DOHH2 (cell line): ENCODE data around the gene EDC4.
"Not testable (repeated sequence)": the region's sequence is repeated elsewhere in the genome, so short reads cannot be mapped to it uniquely, and the experiment has no call there.

Source experiments
- H3F3A ChIP-seq: fragments of 200-600 bp; sonication (generic), shearing (Covaris generic); 2 replicates; pipeline ENCODE4 v1.6.0; 2016; ENCODE audit warnings: antibody characterized with exemption, mild to moderate bottlenecking; ENCODE audit not compliant: control insufficient read depth, insufficient read depth
- H3K27ac ChIP-seq: fragments of 200-600 bp; sonication (generic); 2 replicates; pipeline ENCODE4 v1.5.1; 2014; ENCODE audit warnings: low read depth, mild to moderate bottlenecking, low read length, moderate library complexity
- H3K27me3 ChIP-seq: fragments of 200-600 bp; sonication (generic); 2 replicates; pipeline ENCODE4 v1.6.1; 2014; ENCODE audit warnings: mild to moderate bottlenecking, low read length, mixed read lengths; ENCODE audit not compliant: control insufficient read depth
- H3K36me3 ChIP-seq: fragments of 200-600 bp; sonication (generic); 2 replicates; pipeline ENCODE4 v1.6.1; 2014; ENCODE audit warnings: mild to moderate bottlenecking, low read length, moderate library complexity, mixed read lengths; ENCODE audit not compliant: control insufficient read depth
- H3K4me1 ChIP-seq: fragments of 200-600 bp; sonication (generic); 2 replicates; pipeline ENCODE4 v1.6.1; 2014; ENCODE audit warnings: mild to moderate bottlenecking, low read length, mixed read lengths; ENCODE audit not compliant: control insufficient read depth
- H3K4me2 ChIP-seq: fragments of 200-600 bp; sonication (generic); 2 replicates; pipeline ENCODE4 v1.6.0; 2014; ENCODE audit warnings: mild to moderate bottlenecking, low read length, moderate library complexity
- H3K4me3 ChIP-seq: fragments of 200-600 bp; sonication (generic); 2 replicates; pipeline ENCODE4 v1.5.1; 2014; ENCODE audit warnings: mild to moderate bottlenecking, low read length, mixed read lengths
- H3K79me2 ChIP-seq: fragments of 200-600 bp; sonication (generic); 2 replicates; pipeline ENCODE4 v1.6.1; 2014; ENCODE audit warnings: mild to moderate bottlenecking, low read length, mixed read lengths; ENCODE audit not compliant: control insufficient read depth
- H3K9me2 ChIP-seq: fragments of 200-600 bp; sonication (generic); replicated peaks from 2 replicates; pipeline ENCODE4 v1.6.1; 2014; ENCODE audit warnings: mild to moderate bottlenecking, low read length, mixed read lengths; ENCODE audit not compliant: control insufficient read depth
- H3K9me3 ChIP-seq: fragments of 200-600 bp; sonication (generic); 2 replicates; pipeline ENCODE4 v1.6.1; 2014; ENCODE audit warnings: antibody characterized with exemption, low read length, mixed read lengths; ENCODE audit not compliant: control insufficient read depth, insufficient read depth
- H4K20me1 ChIP-seq: fragments of 200-600 bp; sonication (generic); 2 replicates; pipeline ENCODE4 v1.6.0; 2014; ENCODE audit warnings: low read depth, mild to moderate bottlenecking, antibody characterized with exemption, low read length, moderate library complexity; ENCODE audit not compliant: control insufficient read depth, insufficient read depth
- EZH2phosphoT487 ChIP-seq: fragments of 200-600 bp; sonication (generic); IDR thresholded peaks from 2 replicates; pipeline ENCODE4 v1.6.1; 2017; ENCODE audit warnings: borderline replicate concordance, mild to moderate bottlenecking, antibody characterized with exemption, low read length, moderate library complexity, mixed read lengths
- TF ChIP-seq, protein P1 (sequence below): fragments of 200-600 bp; sonication (generic); IDR thresholded peaks from one replicate; pipeline ENCODE4 v1.5.1; 2014; ENCODE audit warnings: antibody characterized with exemption, mild to moderate bottlenecking, low read depth, low read length; ENCODE audit not compliant: poor library complexity, severe bottlenecking

The EDC4 gene

DNA sequence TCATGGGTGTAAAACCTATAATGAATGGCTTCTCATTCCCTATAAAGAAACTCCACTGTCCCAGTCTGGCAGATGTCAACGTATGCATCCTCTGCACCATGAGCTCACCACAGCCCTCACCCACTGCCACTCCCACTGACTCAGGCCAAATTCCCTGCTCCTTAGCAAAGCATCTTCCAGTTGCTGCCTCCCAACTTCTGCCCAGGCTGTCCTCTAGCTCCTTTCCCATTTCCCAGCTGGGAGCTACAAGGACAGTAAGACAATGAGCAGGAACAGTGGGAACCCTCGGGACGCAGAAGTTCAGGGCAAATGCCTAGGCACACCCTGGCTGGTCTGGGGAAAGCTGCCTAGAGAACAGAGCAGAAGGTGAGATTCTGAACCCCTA, 39.8 kb upstream of the EDC4 start:
- TF ChIP-seq, protein P1, sequence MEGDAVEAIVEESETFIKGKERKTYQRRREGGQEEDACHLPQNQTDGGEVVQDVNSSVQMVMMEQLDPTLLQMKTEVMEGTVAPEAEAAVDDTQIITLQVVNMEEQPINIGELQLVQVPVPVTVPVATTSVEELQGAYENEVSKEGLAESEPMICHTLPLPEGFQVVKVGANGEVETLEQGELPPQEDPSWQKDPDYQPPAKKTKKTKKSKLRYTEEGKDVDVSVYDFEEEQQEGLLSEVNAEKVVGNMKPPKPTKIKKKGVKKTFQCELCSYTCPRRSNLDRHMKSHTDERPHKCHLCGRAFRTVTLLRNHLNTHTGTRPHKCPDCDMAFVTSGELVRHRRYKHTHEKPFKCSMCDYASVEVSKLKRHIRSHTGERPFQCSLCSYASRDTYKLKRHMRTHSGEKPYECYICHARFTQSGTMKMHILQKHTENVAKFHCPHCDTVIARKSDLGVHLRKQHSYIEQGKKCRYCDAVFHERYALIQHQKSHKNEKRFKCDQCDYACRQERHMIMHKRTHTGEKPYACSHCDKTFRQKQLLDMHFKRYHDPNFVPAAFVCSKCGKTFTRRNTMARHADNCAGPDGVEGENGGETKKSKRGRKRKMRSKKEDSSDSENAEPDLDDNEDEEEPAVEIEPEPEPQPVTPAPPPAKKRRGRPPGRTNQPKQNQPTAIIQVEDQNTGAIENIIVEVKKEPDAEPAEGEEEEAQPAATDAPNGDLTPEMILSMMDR = no peak
- TF ChIP-seq EZH2phosphoT487 = no peak
- H3K27ac ChIP-seq = no peak overlapping the region

DNA sequence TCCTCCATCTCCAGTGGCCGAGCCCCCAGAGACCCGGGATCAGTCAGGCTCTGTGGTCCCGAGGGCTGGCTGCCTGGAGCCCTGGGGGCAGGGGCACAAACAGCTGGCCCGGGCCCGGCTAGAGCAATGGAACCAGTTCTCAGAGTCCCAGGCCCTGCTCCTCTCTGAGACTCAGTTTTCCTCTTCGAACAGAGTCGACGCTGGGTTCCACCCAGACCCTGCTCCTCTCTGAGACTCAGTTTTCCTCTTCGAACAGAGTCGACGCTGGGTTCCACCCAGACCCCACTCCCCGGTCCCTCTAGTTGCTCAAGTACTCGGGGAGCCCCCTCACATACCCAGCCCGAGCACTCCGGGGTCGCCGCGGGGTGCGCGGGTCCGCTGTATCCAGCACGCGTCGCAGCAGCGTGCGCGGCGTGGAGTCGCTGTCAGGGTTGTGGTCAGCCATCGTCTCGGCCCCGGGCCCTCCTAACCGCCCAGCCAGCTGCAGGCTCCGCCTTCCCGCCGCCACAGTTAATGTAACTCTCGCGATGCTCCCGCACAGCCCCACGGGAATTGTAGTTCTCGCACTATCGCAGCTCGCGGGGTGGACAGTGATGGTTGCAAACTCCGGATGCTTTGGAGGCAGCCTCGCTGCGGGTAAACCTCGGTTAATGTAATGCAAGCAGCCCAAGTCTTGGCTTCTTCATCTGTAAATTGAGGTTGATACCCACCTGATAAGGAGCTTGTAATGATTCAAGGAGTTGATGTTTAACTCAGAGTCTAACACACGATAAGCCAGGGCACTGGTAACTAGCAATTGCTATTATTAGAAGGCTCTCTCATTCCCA, 39.2 kb upstream of the EDC4 start:
- Histone ChIP-seq H3K36me3 (peaks cover 30% of the 10 kb centered on the region), H3F3A (no peaks in the 10 kb centered on the region), H3K9me3 (no peaks in the 10 kb centered on the region), H4K20me1 (no peaks in the 10 kb centered on the region), H3K27ac (no peak overlapping the region), H3K9me2 (no peaks in the 10 kb centered on the region), H3K79me2 (peaks cover 13% of the 10 kb centered on the region), H3K4me2 (peak overlapping the region; percentile 94), H3K4me3 (peak overlapping the region; percentile 78), H3K27me3 (no peaks in the 10 kb centered on the region), H3K4me1 (peaks cover 14% of the 10 kb centered on the region)
- TF ChIP-seq, protein P1 = no peak
- no peak for TF ChIP-seq EZH2phosphoT487

More for the DNA sequence above, 39.8 kb upstream of the EDC4 start:
- Histone ChIP-seq H3K9me3 (no peaks in the 10 kb centered on the region), H3K27me3 (no peaks in the 10 kb centered on the region), H3K9me2 (no peaks in the 10 kb centered on the region), H3K36me3 (peaks cover 32% of the 10 kb centered on the region), H3K4me2 (peak overlapping the region; percentile 94), H3K4me3 (peak overlapping the region; percentile 78), H3F3A (no peaks in the 10 kb centered on the region), H3K79me2 (peaks cover 13% of the 10 kb centered on the region), H3K4me1 (peaks cover 14% of the 10 kb centered on the region), H4K20me1 (no peaks in the 10 kb centered on the region)

DNA sequence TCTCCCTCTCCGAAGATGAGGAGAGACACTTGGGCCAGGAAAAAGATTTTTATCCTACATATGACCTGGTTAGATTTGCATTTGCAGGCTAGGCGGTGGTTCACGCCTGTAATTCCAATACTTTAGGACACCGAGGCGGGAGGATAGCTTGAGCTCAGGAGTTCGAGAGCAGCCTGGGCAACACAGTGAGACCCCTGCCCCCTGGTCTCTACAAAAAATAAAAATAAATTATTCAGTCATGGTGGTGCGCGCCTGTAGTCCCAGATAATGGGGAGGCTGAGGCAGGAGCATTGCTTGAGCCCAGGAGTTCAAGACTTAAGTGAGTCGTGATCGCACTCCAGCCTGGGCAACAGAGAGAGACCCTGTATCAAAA, 38.6 kb upstream of the EDC4 start:
- peaks cover 14% of the 10 kb centered on the region for H3K4me1 ChIP-seq
- no peaks in the 10 kb centered on the region for H4K20me1 ChIP-seq
- H3K79me2 ChIP-seq = peaks cover 13% of the 10 kb centered on the region
- H3K27ac ChIP-seq = no peak overlapping the region
- TF ChIP-seq EZH2phosphoT487 = no peak
- no peaks in the 10 kb centered on the region for H3K9me2 ChIP-seq
- peak overlapping the region; percentile 78 for H3K4me3 ChIP-seq
- no peaks in the 10 kb centered on the region for H3K27me3 ChIP-seq
- peak overlapping the region; percentile 94 for H3K4me2 ChIP-seq
- no peaks in the 10 kb centered on the region for H3K9me3 ChIP-seq
- H3K36me3 ChIP-seq = peaks cover 27% of the 10 kb centered on the region
- H3F3A ChIP-seq = no peaks in the 10 kb centered on the region

DNA sequence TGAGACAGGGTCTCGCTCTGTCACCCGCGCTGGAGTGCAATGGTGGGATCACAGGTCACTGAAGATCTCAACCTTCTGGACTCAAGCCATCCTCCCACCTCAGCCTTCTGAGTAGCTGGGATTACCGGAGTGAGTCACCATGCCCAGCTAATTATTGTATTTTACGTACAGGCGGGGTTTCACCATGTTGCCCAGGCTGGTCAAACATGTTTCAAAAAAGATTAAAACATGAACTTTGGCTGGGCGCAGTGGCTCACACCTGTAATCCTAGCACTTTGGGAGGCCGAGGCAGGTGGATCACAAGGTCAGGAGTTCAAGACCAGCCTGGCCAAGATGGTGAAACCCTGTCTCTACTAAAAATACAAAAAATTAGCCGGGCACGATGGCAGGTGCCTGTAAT, 35.7 kb upstream of the EDC4 start:
- H3K36me3 ChIP-seq, H3K4me3 ChIP-seq, H3K27ac ChIP-seq, H4K20me1 ChIP-seq, H3K4me2 ChIP-seq, H3F3A ChIP-seq, H3K9me2 ChIP-seq, H3K9me3 ChIP-seq, H3K27me3 ChIP-seq: not testable (repeated sequence)
- Histone ChIP-seq H3K79me2 (peaks cover 13% of the 10 kb centered on the region), H3K4me1 (peaks cover 19% of the 10 kb centered on the region)
